Measurements from ENCODE around the gene PIP5K1C.
"Not testable (repeated sequence)": the region's sequence is repeated elsewhere in the genome, so short reads cannot be mapped to it uniquely, and the experiment has no call there.

The PIP5K1C gene

DNA sequence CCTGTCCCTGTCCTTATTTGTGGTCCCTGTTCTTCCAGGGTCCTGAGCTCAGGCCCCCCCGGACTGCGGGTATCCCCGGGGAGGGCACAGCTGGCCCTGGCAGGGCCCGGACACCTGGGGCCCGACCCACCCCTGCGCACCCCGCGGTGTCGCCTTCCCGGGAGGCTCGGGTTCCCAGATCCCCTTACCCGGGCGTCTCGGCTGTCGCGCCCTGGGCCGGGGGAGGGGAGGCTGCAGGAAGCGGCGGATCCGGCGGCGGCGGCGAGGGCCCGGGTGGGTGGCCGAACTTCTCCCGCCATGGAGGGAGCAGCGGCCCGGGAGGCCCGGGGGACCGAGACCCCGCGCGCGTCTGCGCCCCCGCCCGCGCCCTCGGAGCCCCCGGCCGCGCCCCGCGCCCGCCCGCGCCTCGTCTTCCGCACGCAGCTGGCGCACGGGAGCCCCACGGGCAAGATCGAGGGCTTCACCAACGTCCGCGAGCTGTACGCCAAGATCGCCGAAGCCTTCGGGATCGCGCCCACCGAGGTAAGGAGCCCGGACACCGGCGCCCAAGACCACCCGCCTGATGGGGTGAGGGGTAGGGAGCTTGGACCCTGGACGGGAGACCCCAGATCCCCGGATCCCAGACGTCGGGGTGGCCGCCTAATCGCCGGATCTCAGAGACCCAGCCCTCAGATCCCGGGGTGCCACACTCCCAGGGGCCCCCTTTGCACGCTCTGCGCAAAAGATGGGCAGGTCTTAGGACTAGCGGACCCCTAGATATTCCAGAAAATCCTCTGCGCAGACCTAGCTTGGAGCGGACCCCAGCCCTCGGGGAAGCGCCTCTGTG lies 114.8 kb downstream of the PIP5K1C start, which contains the start of gene GIPC3:
Gene GIPC3 (plus strand): TSS at position 178 of the 826 bp plus-strand sequence. CDS start 120 bp downstream, at position 298.
- no peak for DNase-seq

GRCh38 chr19:3584036-3584802 lies 116.0 kb downstream of the PIP5K1C start:
- not testable (repeated sequence) for DNase-seq

DNA sequence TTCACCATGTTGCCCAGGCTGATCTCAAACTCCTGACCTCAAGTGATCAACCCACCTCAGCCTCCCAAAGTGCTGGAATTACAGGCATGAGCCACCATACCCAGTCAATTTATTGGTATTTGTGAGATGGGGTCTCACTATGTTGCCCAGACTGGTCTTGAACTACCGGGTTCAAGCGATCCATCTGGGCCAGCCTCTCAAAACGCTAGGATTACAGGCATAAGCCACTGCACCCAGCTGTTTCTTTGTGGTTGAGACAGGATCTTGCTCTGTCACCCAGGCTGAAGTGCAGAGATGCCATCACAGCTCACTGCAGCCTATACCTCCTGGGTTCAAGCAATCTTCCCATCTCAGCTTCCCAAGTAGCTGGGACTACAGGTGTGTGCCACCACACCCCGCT lies 118.5 kb downstream of the PIP5K1C start:
- DNase-seq, result not testable (repeated sequence)

Measured in NCI-H1105 (cell line).